D721Med (cell line): ENCODE data around the gene SH2D4B.
"Not testable (repeated sequence)": the region's sequence is repeated elsewhere in the genome, so short reads cannot be mapped to it uniquely, and the experiment has no call there.

ENCODE experiments used
- DNase-seq: peaks from one replicate; pipeline ENCODE4 v3.0.0; 2011; ENCODE audit warnings: low spot score; ENCODE audit not compliant: insufficient read length
- FAIRE-seq: peaks from 2 replicates; lab custom pipeline; 2011; peaks lifted over from hg19 to GRCh38; lab: Jason Lieb, UNC
- TF ChIP-seq, protein P1 (sequence below): IDR thresholded peaks from 2 replicates; pipeline ENCODE4 v1.5.1; 2012; ENCODE audit warnings: mild to moderate bottlenecking, control low read depth; ENCODE audit not compliant: insufficient read depth; ENCODE audit errors: missing control alignments

The SH2D4B gene

DNA sequence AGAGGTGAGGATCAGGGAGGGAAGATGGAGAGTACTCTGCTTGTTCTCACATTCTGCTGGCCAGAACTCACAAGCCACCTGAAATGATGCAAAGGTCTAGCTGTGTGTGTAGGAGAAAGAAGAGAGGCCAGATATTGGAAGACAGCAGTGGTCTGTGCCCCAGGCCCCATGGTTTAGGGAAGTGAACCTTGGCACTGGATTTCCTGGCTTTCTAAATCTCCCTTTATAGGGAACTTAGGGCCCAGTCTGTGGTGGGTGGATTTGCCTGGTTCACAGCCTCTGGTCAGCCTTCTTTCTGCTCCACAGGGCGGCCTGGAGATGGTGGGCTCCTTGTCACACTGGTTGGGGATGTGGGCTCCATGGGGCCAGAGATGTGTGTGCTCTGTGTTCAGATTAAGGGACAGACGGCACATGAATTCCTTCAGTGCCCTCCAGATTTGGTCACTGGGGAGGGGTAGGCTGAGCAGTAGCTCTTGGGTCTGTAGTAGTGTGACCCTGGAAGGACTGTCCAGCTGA, 9.5 kb upstream of the SH2D4B start:
- TF ChIP-seq, protein P1, sequence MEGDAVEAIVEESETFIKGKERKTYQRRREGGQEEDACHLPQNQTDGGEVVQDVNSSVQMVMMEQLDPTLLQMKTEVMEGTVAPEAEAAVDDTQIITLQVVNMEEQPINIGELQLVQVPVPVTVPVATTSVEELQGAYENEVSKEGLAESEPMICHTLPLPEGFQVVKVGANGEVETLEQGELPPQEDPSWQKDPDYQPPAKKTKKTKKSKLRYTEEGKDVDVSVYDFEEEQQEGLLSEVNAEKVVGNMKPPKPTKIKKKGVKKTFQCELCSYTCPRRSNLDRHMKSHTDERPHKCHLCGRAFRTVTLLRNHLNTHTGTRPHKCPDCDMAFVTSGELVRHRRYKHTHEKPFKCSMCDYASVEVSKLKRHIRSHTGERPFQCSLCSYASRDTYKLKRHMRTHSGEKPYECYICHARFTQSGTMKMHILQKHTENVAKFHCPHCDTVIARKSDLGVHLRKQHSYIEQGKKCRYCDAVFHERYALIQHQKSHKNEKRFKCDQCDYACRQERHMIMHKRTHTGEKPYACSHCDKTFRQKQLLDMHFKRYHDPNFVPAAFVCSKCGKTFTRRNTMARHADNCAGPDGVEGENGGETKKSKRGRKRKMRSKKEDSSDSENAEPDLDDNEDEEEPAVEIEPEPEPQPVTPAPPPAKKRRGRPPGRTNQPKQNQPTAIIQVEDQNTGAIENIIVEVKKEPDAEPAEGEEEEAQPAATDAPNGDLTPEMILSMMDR = no peak
- FAIRE-seq = no peak
- no peak for DNase-seq

DNA sequence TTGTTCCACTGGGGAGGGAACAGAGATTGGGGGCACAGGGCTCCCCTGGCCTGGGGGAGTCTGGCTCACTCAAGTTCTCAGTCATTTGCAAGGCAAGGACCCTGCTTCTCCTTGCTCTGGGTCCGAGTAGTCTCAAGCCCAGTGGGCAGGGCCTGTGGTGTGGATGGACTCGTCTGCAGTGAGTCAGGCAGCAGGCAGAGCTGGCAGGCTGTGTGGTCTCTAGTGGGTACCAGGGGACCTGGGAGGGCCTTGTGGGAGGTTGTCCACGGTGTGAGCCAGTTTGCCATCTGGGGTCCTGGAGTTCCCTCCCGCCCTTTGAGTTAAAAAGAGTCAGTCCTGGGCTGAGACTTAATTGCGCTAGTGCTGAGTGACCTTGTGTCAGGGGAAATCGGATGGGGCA, 8.8 kb upstream of the SH2D4B start:
- no peak for DNase-seq
- TF ChIP-seq, protein P1 = no peak
- FAIRE-seq = no peak

DNA sequence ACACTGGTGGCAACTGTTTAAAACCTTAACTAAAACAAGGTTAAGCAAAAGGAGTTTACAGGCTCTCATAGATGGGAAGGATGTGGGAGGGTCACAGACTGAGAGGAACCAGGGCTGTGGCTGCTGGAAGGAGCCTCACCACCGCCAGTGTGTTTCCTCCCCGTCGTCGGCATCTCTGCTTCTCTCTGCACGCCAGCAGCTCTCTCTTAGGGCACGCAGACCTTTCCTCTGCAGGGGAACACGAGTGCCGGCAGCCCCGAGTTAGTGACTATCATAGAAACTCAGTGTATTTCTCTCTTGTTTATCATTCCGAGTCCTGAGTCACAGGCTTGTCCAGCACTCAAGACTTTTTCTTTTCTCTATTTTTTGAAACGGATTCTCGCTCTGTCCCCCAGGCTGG, 8.1 kb upstream of the SH2D4B start:
- DNase-seq (no peak), FAIRE-seq (no peak)
- TF ChIP-seq, protein P1 = no peak

DNA sequence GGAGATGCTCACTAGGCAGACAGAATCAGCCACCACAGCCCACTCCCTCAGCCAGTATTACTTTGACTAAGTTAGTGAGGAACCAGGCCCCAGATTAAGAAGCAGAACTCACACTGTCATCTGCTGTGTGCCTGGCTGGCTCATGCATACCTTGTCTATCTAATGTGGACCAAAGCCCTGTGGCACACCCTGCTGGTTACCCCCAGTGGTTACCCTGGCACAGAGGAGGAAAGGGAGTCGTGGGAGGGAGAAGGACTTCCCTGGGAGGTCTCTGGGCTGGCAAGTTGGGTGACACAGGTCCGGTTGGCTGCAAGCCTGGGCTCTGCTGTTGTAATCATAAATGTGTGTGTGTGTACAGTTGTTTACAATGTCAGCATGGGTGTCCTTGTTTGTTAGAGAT, 7.5 kb upstream of the SH2D4B start:
- FAIRE-seq (no peak), DNase-seq (no peak)
- TF ChIP-seq, protein P1 = no peak

DNA sequence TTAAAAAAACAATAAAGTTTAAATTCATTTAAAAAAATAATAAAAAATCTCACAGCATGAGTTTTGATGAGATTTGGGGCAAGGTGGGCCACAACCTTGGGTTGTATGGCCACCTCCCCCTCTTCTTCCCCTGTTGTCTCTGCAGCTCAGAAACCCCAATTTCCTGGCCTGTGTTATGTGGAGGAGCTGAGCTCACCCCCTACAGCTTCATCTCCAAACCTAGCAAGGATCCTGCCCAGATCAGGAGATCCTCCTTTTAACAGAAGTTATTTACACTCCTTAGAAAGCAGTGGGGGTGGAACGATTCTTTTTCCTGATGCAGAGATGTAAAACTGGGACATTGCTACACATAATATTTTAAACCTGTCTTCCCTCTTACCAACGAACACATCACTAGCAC, 6.9 kb upstream of the SH2D4B start:
- DNase-seq = no peak
- no peak for FAIRE-seq
- TF ChIP-seq, protein P1 = no peak

DNA sequence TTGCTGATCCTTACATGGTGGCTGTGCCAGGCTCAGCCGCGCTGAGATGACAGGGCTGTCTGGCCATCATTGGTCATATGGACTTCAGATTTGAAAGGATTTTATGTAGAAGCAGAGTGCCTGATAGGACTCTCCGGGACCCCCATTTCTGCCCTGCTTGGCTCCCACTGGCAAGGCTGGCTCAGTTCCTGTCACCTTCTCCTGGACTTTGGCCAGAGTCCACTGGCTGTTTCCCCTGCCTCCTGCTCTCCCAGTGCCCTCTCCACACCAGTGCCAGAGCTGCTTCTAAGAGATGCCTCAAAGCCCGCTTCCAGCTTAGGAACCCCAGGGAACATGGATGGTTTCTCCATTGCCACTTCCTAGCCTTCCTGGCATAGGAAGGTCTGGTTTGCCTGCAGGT, 5.1 kb upstream of the SH2D4B start:
- FAIRE-seq = no peak
- no peak for DNase-seq
- TF ChIP-seq, protein P1 = no peak

DNA sequence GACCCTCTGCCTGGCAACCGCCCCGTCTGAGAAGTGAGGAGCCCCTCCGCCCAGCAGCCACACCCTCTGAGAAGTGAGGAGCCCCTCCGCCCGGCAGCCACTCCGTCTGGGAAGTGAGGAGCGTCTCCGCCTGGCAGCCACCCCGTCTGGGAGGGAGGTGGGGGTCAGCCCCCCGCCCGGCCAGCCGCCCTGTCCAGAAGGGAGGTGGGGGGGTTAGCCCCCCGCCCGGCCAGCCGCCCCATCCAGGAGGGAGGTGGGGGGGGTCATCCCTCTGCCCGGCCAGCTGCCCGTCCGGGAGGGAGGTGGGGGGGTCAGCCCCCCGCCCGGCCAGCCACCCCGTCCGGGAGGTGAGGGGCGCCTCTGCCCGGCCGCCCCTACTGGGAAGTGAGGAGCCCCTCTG, 3.6 kb upstream of the SH2D4B start:
- not testable (repeated sequence) for FAIRE-seq, DNase-seq

DNA sequence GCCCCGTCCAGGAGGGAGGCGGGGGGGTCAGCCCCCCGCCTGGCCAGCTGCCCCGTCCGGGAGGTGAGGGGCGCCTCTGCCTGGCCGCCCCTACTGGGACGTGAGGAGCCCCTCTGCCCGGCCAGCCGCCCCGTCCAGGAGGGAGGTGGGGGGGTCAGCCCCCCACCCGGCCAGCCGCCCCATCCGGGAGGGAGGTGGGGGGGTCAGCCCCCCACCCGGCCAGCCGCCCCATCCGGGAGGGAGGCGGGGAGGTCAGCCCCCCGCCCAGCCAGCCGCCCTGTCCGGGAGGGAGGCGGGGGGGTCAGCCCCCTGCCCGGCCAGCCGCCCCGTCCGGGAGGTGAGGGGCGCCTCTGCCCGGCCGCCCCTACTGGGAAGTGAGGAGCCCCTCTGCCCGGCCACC, 3.1 kb upstream of the SH2D4B start:
- DNase-seq, FAIRE-seq: not testable (repeated sequence)
